A673 (cell line): ENCODE data around the gene TFB1M.

Experiments used
- CTCF ChIP-seq: fragments of 300-800, 200-600 bp; sonication (generic); conservative IDR thresholded peaks from 2 replicates; pipeline ENCODE4 v1.5.1; 2017; ENCODE audit warnings: low read depth, mild to moderate bottlenecking, antibody characterized with exemption, low read length, moderate library complexity, mixed read lengths
- EZH2 ChIP-seq: fragments of 200-600 bp; sonication (generic); IDR thresholded peaks from 2 replicates; pipeline ENCODE4 v1.6.1; 2017; ENCODE audit warnings: borderline replicate concordance, low read depth, mild to moderate bottlenecking, mixed read lengths, antibody characterized with exemption, low read length; ENCODE audit not compliant: poor library complexity, severe bottlenecking

GRCh38 chr6:155314092-155314772 is at the start of gene TFB1M:
- TF ChIP-seq CTCF (no peak), EZH2 (no peak)
